GM12865 (cell line): Measurements from ENCODE around the gene SDS.

Source experiments
- DNase-seq: peaks from one replicate; pipeline ENCODE4 v3.0.0; 2010; ENCODE audit warnings: low read depth
- H3K4me3 ChIP-seq: 2 replicates; pipeline ENCODE4 v1.5.1; 2011; ENCODE audit warnings: mild to moderate bottlenecking, low read depth, low read length, control low read depth
- TF ChIP-seq, protein P1 (sequence below): IDR thresholded peaks from 2 replicates; pipeline ENCODE4 v1.5.1; 2011; ENCODE audit warnings: low read length, control low read depth, low read depth, inconsistent platforms; ENCODE audit not compliant: insufficient read depth; ENCODE audit errors: missing control alignments

The SDS gene

DNA sequence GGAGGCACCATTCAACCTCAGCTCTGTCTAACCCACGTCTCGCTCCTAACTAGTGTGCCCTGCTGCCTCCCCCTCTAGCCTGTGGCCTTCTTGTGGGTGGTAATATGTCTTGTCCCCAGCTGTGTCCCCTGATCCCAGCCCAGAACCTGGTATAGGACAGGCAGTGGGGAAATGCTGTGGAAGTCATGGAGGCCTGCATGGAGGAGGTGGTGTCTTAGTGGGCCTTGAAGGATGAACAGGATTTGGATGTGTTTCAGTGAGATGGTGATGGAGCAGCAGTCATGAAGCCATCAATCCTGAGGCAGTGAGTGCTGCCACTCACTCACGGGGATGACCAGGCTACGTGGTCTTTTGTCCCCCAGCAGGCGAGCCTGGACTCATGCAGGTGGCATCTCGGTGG, 31.9 kb downstream of the SDS start:
- TF ChIP-seq, protein P1, sequence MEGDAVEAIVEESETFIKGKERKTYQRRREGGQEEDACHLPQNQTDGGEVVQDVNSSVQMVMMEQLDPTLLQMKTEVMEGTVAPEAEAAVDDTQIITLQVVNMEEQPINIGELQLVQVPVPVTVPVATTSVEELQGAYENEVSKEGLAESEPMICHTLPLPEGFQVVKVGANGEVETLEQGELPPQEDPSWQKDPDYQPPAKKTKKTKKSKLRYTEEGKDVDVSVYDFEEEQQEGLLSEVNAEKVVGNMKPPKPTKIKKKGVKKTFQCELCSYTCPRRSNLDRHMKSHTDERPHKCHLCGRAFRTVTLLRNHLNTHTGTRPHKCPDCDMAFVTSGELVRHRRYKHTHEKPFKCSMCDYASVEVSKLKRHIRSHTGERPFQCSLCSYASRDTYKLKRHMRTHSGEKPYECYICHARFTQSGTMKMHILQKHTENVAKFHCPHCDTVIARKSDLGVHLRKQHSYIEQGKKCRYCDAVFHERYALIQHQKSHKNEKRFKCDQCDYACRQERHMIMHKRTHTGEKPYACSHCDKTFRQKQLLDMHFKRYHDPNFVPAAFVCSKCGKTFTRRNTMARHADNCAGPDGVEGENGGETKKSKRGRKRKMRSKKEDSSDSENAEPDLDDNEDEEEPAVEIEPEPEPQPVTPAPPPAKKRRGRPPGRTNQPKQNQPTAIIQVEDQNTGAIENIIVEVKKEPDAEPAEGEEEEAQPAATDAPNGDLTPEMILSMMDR: no peak
- DNase-seq: no peak
- H3K4me3 ChIP-seq: no peak overlapping the region

DNA sequence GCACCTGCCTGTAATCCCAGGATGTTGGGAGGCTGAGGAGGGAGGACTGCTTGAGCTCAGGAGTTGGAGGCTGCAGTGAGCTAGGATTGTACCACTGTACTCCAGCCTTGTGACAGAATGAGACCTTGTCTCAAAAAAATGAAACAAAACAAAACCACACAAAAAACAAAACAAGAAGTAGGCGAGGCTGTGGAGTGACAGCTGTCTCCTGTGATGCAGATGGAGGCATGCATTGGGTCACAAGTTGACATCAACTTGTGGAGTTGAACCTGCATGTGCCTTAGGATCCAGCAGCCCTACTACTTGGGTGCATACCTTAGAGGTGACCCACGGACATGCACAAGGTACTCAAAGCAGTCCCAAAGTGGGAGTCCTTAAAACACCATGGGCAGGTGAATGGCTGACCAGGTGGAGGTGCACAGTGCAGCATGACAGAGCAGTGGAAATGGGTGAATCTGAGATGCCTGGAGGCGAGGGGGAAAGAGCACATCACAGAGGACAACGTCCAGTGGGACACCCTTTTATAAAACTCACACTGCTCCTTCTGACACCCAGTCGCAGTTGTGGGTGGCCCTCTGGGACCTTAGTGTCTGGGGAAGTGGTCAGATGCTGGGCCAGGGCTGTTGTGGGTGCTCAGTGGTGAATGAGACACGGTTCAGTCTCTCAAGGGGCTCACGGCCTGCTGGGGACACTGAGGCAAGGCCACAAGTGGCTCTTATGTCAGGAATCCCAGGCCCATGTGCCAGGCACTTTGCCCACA, 32.6 kb downstream of the SDS start:
- TF ChIP-seq, protein P1: no peak
- DNase-seq: no peak
- no peak overlapping the region for H3K4me3 ChIP-seq

DNA sequence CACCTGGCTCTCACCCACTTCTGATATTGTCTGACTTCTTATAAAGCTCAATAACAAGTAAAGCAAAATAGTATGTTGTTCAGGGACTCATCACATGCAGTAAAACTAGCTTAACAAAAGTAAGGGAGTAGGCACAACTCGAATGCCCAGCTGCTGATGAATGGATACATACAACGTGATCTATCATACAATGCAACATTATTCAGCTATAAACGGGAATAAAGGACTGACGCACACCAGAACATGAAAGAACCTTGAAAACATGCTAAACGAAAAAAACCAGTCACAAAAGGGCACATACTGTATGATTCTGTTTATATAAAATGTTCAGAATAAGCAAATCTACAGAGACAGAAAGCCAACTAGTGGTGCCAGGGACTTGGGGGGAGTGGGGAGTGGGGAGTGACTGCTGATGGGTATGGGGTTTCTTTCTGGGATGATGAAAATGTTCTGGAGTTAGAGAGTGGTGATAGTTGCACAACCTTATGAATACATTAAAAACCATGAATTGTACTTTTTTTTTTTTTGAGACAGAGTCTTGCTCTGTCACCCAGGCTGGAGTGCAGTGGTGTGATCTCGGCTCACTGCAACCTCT, 34.2 kb downstream of the SDS start:
- TF ChIP-seq, protein P1: no peak
- DNase-seq: no peak
- no peak overlapping the region for H3K4me3 ChIP-seq

DNA sequence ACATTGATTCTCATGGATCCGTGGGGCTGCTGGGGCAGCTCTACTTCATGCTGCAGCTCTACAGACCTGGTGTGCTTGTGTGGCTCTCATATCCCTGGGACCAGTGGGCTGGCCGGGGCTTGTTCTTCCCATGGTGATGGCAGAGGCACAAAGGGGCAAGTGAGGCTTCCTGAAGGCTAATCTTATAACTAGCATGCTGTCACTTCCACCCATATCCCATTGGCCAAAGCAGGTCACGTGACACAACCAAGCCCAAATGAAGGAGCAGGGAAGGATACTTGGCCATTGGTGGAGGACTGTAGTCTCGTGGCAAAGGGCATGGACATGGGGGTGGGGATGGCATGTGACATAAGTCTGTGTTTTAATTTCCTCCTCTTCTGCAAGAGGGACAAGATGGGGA, 35.4 kb downstream of the SDS start:
- DNase-seq: no peak
- H3K4me3 ChIP-seq: no peak overlapping the region
- TF ChIP-seq, protein P1: no peak

GRCh38 chr12:113366827-113367226, 36.9 kb downstream of the SDS start:
- H3K4me3 ChIP-seq: no peak overlapping the region
- TF ChIP-seq, protein P1: no peak
- DNase-seq: no peak

GRCh38 chr12:113365639-113366395, 37.9 kb downstream of the SDS start:
- H3K4me3 ChIP-seq: no peak overlapping the region
- DNase-seq: no peak
- TF ChIP-seq, protein P1: no peak

- TF ChIP-seq, protein P1: no peak
- H3K4me3 ChIP-seq: no peak overlapping the region
- no peak for DNase-seq
These were observed 39.0 kb downstream of the SDS start for GRCh38 chr12:113364698-113365097.
